ENCODE data around the gene FAR1. TPM values are rescaled to one million over a fixed set of nuclear protein-coding genes. Genes with fewer than 3 reads are reported as not detected.

The FAR1 gene
- total RNA-seq, 2 experiments from 2014 or later = 34.8 to 36.4 TPM

Other genes with a start within 250 kb of the FAR1 start
- gene BTBD10, start 205.4 kb upstream of the FAR1 start, total RNA-seq = 10 to 100 TPM; 20.1 to 25.4 TPM
- not detected for gene PTH, start 172.7 kb upstream of the FAR1 start, total RNA-seq

Measured in activated CD4-positive, alpha-beta T cell treated with anti-CD3 and anti-CD28 coated beads for 36 hours (primary cell).